Anterior cingulate cortex (tissue), 58 donors: ENCODE results near the gene MFSD2B.

Source experiments
- DNase-seq, 58 donors: peaks; one replicate each; lab custom pipeline; 2025; lab: John Stamatoyannopoulos, UW

Gene MFSD2B

GRCh38 chr2:24049485-24050021 lies 39.7 kb downstream of the MFSD2B start, which contains the start of gene FKBP1B:
TSS of gene FKBP1B (plus strand) at chr2:24049741. CDS start at chr2:24049850, 109 bp downstream.
- DNase-seq: peak in 32 of 58 donors; percentile 2 to 69 (median 32)

DNA sequence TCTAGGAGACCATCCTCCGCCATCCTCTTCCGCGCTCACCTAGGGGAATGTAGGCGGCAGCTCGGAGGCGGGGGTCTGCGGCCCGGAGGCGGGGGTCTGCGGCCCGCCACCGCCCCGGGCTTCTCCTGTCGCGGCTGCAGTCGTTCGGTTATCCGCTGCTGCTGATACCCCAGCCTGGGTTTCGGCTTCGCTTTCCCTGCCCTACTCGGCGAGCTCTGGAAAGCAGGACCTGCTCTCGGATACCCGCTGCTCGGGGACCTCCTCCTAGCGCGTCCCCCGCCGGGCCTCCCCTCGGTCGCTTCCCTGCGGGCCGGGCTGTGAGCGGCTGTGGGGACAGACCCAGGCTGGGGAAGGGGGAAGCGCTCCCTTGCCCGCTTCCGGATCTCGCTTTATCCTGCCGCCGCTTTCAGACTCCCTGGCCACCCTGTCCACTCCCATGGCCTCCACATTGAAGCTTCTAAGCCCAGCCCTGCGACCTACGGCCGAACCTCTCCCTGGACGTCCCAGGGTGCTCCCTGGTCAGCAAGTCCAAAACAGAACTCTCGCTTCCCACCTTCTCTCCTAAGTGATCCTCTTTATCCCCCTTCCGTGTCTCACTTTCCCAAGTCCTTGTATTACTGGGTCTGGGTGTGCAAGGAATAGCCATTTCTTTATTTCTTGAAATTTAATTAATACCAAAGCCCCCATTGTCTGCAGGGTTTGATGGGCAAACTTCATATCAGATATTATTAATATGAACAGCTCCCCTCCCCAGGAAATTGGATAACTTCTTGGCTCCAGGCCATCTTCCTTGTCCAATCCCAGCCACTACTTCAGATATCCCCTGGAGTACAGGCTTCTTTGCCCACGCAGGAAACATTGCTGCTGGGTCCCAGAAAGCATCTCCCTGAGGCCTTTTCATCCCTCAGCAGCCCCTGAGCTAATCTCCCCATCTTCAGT lies 40.4 kb downstream of the MFSD2B start:
- DNase-seq: peak in 32 of 58 donors; percentile 4 to 69 (median 19)

- peak in 2 of 58 donors; percentile 2 to 15 for DNase-seq
Measured at GRCh38 chr2:24051833-24052232, 41.9 kb downstream of the MFSD2B start.

- no peak for DNase-seq
Measured at GRCh38 chr2:24052951-24053350, 43.1 kb downstream of the MFSD2B start.

- DNase-seq: no peak
Measured at GRCh38 chr2:24054366-24055010, 44.6 kb downstream of the MFSD2B start.

GRCh38 chr2:24055750-24056149 lies 45.9 kb downstream of the MFSD2B start:
- DNase-seq: no peak

DNA sequence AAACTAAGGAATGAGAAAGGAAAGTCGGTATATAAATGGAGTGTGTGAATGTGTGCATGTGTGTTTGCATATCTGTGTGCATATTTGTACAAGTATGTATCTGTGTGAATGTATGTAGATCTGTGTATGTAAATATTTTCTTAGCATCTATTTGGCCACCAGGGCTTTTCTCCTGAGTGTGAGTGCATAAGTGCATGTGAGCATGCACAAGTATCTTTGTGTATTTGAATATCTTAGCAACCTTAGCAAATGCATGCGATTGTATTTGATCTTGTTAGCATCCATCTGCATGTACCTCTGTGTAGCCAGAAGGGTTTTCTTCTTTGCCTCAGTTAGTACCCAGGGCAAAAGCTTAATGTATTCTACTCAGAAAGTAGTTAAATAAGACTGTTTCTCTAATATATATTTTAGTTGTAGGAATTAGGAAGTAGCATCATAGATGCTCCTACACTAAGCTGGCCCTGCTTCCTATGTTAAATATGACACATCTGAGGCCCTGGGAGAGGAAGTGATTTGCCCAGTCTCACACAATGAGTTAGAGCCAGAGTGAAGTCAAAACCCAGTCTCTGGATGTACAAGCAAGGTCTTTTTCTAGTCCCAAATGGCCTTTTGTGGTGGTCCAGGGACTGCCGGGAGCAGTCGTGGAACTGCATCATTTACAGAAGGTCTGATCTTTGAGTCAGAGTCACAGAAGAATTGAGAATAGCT lies 48.8 kb downstream of the MFSD2B start:
- DNase-seq: no peak

- no peak for DNase-seq
Measured at GRCh38 chr2:24065341-24065740, 55.5 kb downstream of the MFSD2B start.

- no peak for DNase-seq
Measured at GRCh38 chr2:24072259-24072658, 62.4 kb downstream of the MFSD2B start.

- DNase-seq: no peak
Measured at GRCh38 chr2:24073816-24074215, 63.9 kb downstream of the MFSD2B start.

GRCh38 chr2:24075259-24075658 lies 65.4 kb downstream of the MFSD2B start:
- peak in 1 of 58 donors; percentile 5 for DNase-seq
